SKM-1 (cell line): Measurements from ENCODE around the gene ADK.
"Not testable (repeated sequence)": the region's sequence is repeated elsewhere in the genome, so short reads cannot be mapped to it uniquely, and the experiment has no call there.

Experiments
- DNase-seq: peaks from one replicate; lab custom pipeline; 2025; ENCODE audit not compliant: unreplicated experiment; lab: John Stamatoyannopoulos, UW

Gene ADK

DNA sequence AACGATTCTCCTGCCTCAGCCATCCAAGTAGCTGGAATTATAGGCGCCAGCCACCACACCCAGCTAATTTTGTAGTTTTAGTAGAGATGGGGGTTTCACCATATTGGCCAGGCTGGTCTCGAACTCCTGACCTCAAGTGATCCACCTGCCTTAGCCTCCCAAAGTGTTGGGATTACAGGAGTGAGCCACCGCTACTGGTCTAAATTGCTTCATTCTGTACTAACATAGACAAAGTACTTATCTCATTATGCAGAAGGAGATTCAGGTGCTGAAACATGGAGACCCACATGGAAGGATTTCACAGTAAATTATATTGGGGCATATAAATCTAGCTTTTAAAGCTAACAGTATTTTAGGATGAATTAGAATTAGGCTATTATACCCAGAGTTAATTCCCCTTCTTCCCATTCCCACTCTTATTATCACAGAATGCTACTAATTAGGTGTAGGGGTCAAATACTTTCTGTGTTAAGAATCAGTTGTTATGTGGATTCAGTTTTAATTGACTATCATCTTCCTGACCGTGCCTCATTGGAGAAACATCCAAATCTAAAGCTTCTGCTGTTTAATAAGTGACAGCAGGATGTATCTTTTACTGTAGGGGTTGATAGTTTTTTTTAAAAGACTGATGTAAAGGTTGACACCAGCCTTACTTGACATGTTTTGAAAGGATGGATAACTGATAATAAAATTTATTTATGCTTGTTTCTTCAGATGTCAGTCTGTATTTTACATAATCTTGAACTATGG, 27.2 kb downstream of the ADK start:
- no peak for DNase-seq

DNA sequence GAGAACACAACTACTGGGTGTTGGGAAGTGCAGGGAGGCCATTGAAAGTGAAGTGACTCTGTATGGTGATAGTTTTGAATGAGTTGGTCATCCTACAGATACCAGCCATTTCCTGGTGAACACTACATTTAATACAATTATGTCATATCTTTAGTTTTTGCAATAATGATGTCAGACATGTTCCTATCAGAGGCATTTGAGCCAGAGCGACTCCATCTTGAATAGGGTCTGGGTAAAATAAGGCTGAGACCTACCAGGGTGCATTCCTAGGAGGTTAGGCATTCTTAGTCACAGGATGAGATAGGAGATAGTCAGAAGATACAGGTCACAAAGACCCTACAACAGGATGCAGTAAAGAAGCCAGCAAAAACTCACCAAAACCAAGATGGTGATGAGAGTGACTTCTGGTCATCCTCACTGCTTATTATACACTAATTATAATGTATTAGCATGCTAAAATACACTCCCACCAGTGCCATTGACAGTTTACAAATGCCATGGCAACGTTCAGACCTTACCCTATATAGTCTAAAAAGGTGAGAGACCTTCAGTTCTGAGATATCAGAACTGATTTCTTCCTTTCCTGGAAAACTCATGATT, 28.2 kb downstream of the ADK start:
- DNase-seq = no peak

DNA sequence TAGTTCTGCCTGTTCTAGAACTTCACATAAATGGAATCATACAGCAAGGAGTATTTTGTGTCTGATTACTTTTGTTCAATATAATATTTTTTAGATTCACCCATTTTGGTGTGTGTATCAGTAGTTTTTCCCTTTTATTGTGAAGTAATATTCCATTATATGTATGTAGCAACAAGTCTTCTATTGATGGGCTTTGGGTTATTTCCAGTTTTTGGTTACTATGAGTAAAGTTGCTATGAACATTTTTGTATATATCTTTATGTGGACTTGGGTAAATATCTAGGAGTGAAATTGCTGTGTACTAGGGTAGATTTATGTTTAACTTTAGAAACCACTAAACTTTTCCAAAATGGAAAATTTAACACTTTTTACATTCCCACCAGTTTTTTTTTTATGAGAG, 35.7 kb downstream of the ADK start:
- DNase-seq = no peak

DNA sequence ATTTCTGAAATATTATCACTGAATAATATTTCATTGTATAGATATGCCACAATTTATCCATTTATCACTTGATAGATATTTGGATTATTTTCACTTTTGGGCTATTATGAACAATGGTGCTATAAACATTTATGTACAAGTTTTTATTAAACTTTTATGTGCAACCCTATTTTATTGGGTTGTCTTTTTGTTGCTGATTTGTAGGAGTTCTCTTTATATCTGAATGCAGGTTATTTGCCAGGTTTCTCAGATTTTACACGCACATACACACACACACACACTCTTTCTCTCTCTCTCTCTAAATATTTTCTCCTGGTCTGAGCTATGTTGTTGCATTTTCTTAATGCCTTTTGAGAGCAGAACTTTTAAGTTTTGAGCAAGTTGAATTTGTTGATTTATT, 36.2 kb downstream of the ADK start:
- DNase-seq = no peak

DNA sequence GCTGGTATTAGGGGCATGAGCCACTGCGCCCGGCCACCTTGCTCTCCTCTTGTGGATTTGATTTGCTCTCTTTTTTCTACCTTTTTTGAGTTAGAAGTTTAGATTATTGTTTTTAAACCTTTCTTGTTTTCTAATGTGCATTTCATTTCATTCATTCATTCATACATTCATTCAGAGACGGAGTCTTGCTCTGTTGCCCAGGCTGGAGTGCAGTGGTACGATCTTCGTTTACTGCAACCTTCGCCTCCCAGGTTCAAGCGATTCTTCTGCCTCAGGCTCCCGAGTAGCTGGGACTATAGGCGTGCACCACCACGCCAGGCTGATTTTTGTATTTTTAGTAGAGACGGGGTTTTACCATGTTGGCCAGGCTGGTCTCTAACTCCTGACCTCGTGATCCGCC, 37.6 kb downstream of the ADK start:
- DNase-seq = not testable (repeated sequence)

DNA sequence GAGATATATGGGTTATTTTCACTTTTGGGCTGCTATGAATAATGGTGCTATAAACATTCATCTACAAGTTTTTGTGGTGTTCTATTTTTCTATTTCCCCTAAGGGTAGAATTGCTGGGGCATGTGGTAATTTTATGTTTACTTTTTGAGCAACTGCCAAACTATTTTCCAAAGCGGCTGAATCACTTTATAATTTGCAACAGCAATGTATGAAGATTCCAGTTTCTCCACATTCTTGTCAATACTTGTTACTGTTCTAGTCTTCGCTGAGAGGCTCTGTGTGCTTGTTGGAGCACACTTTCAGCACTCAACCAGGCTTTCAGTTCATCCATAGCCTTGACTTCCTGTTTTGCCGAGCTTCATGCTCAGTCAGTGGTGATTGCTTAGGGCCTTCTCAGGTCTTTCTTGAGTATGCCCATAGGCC, 39.0 kb downstream of the ADK start:
- peak; percentile 41 for DNase-seq

DNA sequence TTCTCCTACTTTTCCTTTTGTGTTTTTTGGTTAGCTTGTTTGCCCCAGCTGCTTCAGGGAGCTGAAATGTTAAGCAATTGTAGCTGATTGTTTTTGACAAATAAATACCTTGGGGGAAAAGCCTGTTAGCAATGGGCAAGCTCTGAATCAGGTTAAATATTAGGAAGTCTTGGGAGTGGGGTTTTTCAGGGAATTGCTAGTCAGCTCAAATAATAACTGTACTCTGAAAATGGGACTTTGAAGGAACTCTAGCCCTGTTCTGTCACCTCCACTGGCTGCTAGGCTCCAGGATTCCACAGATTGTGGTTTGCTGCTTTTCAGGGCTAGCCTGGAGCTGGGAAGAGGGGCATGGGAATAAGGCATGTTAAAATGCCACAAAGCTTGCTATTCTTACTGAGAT, 39.5 kb downstream of the ADK start:
- DNase-seq = no peak

DNA sequence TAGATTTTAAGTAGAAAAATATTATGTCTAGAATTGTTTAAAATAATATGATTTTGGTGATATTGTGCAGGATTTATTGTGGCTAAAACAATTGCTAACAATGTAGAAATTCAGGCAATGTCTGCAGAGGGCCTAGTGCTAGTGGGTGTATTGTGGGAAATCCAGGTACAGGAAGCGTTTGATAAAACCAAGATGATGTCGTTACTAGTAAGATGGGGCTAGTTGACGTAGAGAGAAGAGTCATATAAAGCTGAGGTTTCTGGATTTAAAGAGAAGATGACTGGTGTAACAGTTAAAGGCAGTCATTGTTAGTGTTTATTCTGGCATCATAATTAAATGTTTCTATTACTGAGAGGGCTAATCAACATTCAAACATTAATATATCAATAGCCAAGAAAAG, 43.5 kb downstream of the ADK start:
- DNase-seq = no peak

DNA sequence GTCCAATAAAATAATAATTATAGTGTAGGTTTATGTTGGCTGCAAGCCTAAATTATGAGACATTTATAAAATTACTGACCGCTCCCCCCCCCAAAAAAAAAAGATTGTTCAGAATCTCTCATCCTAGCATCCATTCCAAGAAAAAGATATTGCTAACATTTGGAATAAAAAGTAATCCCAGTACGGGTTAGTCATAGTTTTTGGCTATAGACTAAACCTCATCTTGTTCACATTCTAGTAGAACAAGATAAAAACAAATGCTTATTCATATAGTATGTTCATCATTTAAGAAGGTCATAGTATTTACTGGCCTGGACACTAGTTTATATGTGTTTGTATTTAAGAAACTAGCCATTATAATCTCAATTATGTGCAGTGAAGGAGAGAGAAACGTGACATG, 44.0 kb downstream of the ADK start:
- DNase-seq = no peak

DNA sequence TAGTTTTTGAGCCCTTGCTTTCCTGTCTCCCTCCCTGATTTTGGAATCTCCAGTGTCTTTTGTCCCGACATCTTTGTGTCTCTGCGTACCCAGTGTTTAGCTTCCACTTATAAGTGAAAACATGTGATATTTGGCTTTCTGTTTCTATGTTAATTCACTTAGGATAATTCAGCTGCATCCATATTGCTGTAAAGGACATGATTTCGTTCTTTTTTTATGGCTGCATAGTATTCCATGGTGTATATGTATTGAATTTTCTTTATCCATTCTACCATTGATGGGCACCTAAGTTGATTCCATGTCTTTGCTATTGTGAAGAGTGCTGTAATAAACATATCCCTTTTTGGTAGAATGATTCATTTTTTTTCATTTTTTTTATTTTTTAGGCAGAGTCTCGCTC, 48.3 kb downstream of the ADK start:
- no peak for DNase-seq

DNA sequence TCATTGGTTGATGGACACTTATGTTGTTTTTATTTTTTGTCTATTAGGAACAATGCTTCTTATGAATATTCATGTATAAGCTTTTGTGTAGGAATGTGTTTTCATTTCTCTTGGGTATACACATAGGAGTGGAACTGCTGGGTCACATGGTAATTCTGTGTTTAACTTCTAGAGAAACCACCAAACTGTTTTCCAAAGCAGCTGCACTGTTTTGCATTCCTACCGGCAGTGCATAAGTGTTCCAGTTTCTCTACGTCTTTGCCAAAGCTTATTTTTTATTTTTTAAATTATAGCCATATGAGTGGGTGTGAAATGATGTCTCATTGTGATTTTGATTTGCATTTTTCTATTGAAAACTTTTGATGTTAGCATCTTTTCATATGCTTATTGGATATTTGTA, 51.3 kb downstream of the ADK start:
- no peak for DNase-seq

DNA sequence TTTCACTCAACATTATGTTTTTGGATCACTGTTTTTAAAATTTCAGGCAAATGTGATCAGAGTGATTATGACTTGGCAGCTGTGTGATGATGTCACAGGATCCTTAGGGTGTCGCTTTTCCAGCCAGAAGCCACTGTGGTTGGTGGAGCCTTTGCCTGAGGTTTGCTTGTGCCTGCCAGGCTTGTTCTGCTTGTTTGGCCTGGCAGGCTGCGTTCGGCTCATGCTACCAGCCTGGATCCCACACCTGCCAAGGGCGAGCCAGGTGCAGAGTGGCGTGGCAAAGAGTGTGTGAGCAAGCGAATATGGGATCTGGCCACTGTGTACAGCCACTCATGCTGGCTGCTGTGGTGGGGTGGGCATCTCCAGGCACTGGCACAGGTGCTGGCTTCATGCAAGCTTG, 55.7 kb downstream of the ADK start:
- DNase-seq = no peak

DNA sequence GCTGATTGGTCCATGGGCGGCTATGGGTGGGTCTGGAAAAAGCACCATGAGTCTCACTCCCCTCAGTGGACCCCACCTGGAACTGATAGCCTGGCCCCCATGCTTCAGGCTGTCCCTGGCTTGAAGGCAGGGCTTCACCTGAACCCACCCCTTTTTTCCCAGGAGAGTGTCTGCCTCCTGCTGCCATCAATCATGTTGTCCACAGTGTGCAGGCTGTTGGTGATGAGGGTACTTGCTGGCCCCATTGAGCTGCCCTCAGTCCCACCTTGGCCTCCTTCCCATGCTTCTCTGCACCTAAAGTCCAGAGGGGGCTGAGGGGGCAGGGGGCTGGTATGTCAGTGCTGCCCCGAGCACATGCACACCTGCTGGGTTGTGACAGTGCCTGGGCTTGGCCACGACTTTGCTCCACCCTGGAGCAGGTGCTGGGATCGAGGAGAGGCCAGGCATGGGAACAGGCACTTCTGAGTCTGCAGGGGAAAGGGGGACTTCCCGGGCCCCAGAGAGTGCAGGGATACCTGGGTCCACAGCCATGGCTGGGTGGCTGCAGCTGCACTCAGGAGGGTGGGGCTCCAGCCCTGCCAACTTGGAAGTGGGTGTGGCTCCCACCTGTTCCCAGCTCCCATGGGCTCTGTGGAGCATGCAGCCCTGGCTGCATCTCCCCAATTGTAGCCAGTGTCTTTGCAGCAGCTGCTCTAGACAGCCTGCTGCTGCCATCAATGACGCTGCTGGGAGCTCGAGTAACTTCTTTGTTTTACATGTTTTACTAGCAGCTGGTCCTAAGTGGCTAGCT, 56.9 kb downstream of the ADK start:
- DNase-seq = no peak

DNA sequence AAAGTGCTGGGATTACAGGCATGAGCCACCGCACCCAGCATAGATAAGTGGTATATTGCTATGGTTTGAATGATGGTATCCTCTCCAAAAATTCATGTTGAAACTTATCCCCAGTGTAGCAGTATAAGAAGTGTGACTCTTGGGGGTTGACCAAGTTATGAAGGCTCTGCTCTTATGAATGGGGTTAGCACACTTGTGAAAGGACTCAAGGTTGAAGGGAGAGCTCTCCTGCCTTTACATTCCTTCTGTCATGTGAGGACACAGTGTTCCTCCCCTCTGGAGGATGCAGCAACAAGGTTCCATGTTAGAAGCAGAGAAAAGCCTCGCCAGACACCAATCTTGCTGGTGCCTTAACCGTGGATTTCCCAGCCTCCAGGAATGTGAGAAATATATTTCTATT, 58.0 kb downstream of the ADK start:
- DNase-seq = no peak

DNA sequence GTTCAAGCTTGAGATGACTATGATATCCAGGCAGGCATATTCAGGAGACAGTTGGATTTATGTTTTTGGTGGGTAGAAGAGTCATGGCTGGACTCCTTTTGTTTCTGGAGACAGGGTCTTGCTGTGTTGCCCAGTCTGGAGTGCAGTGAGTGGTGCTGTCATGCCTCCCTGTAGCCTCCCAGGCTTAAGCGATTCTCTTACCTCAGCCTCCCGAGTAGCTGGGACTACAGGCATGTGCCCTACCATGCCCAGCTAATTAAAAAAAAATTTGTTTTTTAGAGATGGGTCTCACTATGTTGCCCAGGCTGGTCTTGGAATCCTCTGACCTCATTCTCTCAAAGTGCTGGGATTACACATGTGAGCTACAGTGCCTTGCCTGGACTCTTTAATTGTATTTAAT, 62.0 kb downstream of the ADK start:
- DNase-seq = no peak

DNA sequence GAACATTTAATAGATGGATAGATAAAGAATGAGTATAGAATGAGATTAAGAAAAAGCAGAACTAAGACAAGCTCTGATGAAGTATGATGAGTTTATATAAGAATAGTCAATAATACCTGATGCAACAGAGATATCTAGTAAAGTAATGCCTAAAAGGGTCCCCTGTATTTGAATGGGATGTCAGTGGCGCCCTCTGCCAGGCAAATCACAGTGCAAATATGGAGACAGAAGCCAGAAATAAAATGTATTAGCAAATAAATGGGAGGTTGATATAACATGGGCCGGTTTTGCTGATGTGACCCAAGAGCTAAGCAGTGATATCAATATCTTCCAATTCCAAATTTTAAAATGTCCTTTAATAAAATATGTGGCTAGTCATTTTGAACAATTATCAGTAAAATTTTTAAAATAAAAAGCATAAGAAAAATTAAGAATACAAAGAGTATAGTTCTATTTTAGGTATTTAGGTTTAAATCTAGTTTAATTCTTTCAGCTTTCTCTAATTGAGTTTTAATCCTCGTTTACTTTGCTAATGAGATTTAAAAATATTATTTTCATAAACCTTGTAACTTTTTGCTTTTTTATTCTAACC, 62.6 kb downstream of the ADK start:
- peak; percentile 13 for DNase-seq

DNA sequence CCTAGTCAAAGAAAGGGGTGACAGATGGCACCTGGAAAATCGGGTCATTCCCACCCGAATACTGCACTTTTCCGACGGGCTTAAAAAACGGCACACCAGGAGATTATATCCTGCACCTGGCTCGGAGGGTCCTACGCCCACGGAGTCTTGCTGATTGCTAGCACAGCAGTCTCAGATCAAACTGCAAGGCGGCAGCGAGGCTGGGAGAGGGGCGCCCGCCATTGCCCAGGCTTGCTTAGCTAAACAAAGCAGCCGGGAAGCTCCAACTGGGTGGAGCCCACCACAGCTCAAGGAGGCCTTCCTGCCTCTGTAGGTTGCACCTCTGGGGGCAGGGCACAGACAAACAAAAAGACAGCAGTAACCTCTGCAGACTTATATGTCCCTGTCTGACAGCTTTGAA, 66.1 kb downstream of the ADK start:
- DNase-seq = not testable (repeated sequence)

DNA sequence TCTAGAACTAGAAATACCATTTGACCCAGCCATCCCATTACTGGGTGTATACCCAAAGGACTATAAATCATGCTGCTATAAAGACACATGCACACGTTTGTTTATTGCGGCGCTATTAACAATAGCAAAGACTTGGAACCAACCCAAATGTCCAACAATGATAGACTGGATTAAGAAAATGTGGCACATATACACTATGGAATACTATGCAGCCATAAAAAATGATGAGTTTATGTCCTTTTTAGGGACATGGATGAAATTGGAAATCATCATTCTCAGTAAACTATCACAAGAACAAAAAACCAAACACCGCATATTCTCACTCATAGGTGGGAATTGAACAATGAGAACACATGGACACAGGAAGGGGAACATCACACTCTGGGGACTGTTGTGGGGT, 71.4 kb downstream of the ADK start:
- DNase-seq = not testable (repeated sequence)

DNA sequence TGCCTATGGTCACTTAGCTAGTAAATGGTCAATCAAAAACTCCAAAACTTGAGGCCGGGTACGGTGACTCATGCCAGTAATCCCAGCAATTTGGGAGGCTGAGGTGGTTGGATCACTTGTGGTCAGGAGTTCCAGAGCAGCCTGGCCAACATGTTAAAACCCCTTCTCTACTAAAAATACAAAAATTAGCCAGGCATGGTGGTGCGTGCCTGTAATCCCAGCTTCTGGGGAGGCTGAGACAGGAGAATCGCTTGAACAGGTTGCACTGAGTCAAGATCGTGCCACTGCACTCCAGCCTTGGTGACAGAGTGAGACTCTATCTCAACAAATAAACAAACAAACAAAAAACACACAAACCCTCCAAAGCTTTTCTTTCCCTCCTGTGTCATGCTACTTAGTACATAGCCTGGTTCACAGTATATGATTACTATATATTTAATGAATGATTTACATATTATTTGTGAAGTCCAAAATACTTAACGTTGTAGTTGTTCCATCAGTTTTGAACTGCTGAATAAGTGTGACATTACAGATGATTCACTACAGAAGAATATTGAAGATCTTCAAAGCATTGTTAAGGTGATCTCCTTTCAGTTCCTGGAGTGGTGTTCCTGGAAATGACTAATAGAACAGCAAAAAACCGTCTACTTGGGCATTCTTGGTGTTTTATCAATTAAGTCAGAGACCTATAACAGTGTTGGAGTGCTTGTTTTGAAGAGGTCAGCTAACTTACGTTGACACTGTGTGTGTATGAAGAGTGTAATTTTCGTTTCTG, 72.9 kb downstream of the ADK start:
- DNase-seq = no peak

DNA sequence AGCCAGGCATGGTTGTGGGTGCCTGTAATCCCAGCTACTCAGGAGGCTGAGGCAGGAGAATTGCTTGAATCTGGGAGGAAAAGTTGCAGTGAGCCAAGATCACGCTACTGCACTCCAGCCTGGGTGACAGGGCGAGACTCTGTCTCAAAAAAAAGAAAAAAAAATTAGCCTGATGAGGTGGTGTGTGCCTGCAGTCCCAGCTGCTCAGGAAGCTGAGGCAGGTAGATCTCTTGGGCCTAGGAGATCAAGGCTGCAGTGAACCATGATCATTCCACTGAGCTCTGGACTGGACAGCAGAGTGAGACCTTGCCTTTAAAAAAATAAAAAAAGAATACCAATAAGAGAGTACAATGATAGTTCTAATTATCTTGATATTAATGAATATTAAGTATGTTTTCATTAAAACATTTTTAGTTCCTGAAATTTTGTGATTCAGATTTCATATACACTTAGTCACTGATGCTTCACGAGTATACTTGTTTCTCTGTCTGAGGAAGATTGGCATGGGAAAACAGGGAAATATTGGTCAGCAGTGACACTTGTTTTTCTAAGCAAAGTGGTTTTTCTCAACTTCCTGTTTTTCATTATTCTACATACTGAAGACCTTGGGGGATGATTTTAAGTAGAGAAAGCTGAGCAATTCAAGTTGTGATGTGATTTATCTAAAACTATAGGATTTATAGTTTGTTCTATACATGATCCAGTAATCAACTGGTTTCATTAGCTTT, 76.8 kb downstream of the ADK start:
- DNase-seq = peak; percentile 6
